WTC11 (cell line): Measurements from ENCODE around the gene SURF1. TPM values are rescaled to one million over a fixed set of nuclear protein-coding genes. Genes with fewer than 3 reads are reported as not detected.
A peak's percentile ranks its signal among the peaks of the same experiment; 100 is the strongest.

Experiments
- ATAC-seq: fragments of 200-7000 bp; cut with Tn5 transposase; 2 replicates; pipeline ENCODE4 v1.10.0; 2021; ENCODE audit warnings: mild to moderate bottlenecking, moderate library complexity
- CTCF ChIA-PET: fragments of 300-600 bp; sonication (Branson Sonifier 250); formaldehyde crosslinking; loops from one replicate; lab custom pipeline; 2021; ENCODE audit warnings: antibody characterized with exemption; lab: Charles Lee
- POLR2A ChIA-PET: fragments of 350-600 bp; sonication (Branson Sonifier 250); formaldehyde crosslinking; loops from one replicate; lab custom pipeline; 2021; ENCODE audit warnings: antibody characterized with exemption; lab: Charles Lee
- DNase-seq: peaks from one replicate; pipeline ENCODE4 v3.0.0; 2021; ENCODE audit warnings: low spot score
- H3K27ac Mint-ChIP-seq: 2 replicates; pipeline ENCODE4 v1.8.0; 2021; ENCODE audit warnings: mixed read lengths
- H3K27me3 Mint-ChIP-seq: 2 replicates; pipeline ENCODE4 v1.8.0; 2021; ENCODE audit warnings: low read depth, mild to moderate bottlenecking, moderate library complexity, mixed read lengths
- H3K36me3 Mint-ChIP-seq: 2 replicates; pipeline ENCODE4 v1.8.0; 2021; ENCODE audit warnings: mixed read lengths
- H3K4me1 Mint-ChIP-seq: 2 replicates; pipeline ENCODE4 v1.8.0; 2022; ENCODE audit warnings: mixed read lengths
- H3K4me3 Mint-ChIP-seq: 2 replicates; pipeline ENCODE4 v1.8.0; 2021; ENCODE audit warnings: mild to moderate bottlenecking, moderate library complexity, mixed read lengths
- H3K9me3 Mint-ChIP-seq: 2 replicates; pipeline ENCODE4 v1.8.0; 2021; ENCODE audit warnings: mixed read lengths
- ARID4B ChIP-seq: sonication (generic); formaldehyde crosslinking; IDR thresholded peaks from 2 replicates; pipeline ENCODE4 v1.8.0; 2023; ENCODE audit warnings: missing genetic modification reagents, mild to moderate bottlenecking, borderline replicate concordance
- ATF2 ChIP-seq: sonication (generic); formaldehyde crosslinking; IDR thresholded peaks from 2 replicates; pipeline ENCODE4 v1.8.1; 2022; ENCODE audit warnings: low read depth, missing genetic modification reagents, borderline replicate concordance
- ATF6 ChIP-seq: sonication (generic); formaldehyde crosslinking; IDR thresholded peaks from 2 replicates; pipeline ENCODE4 v1.8.1; 2023; ENCODE audit warnings: mild to moderate bottlenecking, missing genetic modification reagents
- CREM ChIP-seq: sonication (generic); formaldehyde crosslinking; IDR thresholded peaks from 2 replicates; pipeline ENCODE4 v1.8.1; 2022; ENCODE audit warnings: mild to moderate bottlenecking, missing genetic modification reagents, moderate library complexity
- E2F5 ChIP-seq: sonication (generic); formaldehyde crosslinking; IDR thresholded peaks from 2 replicates; pipeline ENCODE4 v1.8.1; 2022; ENCODE audit warnings: mild to moderate bottlenecking, moderate library complexity, missing genetic modification reagents
- ESRRA ChIP-seq: sonication (generic); formaldehyde crosslinking; IDR thresholded peaks from 2 replicates; pipeline ENCODE4 v1.8.1; 2022; ENCODE audit warnings: mild to moderate bottlenecking, missing genetic modification reagents, borderline replicate concordance
- FOXK1 ChIP-seq: sonication (generic); formaldehyde crosslinking; IDR thresholded peaks from 2 replicates; pipeline ENCODE4 v1.8.0; 2022; ENCODE audit warnings: mild to moderate bottlenecking, moderate library complexity, missing genetic modification reagents
- HMGXB4 ChIP-seq: sonication (generic); formaldehyde crosslinking; IDR thresholded peaks from 2 replicates; pipeline ENCODE4 v1.8.1; 2023; ENCODE audit warnings: mild to moderate bottlenecking, moderate library complexity, missing genetic modification reagents
- JAZF1 ChIP-seq: fragments of 250-450 bp; sonication (Bioruptor Pico); IDR thresholded peaks from 2 replicates; pipeline ENCODE4 v1.9.0; 2021; ENCODE audit warnings: moderate library complexity, mild to moderate bottlenecking, inconsistent platforms
- JUN ChIP-seq: sonication (generic); formaldehyde crosslinking; IDR thresholded peaks from 2 replicates; pipeline ENCODE4 v1.8.0; 2023; ENCODE audit warnings: mild to moderate bottlenecking, missing genetic modification reagents
- NR1H2 ChIP-seq: sonication (generic); formaldehyde crosslinking; IDR thresholded peaks from 2 replicates; pipeline ENCODE4 v1.9.0; 2021; ENCODE audit warnings: mild to moderate bottlenecking, moderate library complexity, missing genetic modification reagents
- TEAD4 ChIP-seq: sonication (generic); formaldehyde crosslinking; IDR thresholded peaks from 2 replicates; pipeline ENCODE4 v1.8.0; 2022; ENCODE audit warnings: mild to moderate bottlenecking, missing genetic modification reagents
- ZNF232 ChIP-seq: sonication (generic); formaldehyde crosslinking; IDR thresholded peaks from 2 replicates; pipeline ENCODE4 v1.8.0; 2022; ENCODE audit warnings: mild to moderate bottlenecking, missing genetic modification reagents
- ZNF396 ChIP-seq: fragments of 250-450 bp; sonication (Bioruptor Pico); IDR thresholded peaks from 2 replicates; pipeline ENCODE4 v1.8.0; 2021; ENCODE audit warnings: mild to moderate bottlenecking, moderate library complexity, borderline replicate concordance
- ZNF416 ChIP-seq: fragments of 250-450 bp; sonication (Bioruptor Pico); IDR thresholded peaks from 2 replicates; pipeline ENCODE4 v1.9.0; 2021; ENCODE audit warnings: mild to moderate bottlenecking, inconsistent platforms
- ZNF423 ChIP-seq: fragments of 250-450 bp; sonication (Bioruptor Pico); IDR thresholded peaks from 2 replicates; pipeline ENCODE4 v2.1.2; 2022; ENCODE audit warnings: mild to moderate bottlenecking, moderate library complexity
- ZNF671 ChIP-seq: fragments of 250-450 bp; sonication (Bioruptor Pico); IDR thresholded peaks from 2 replicates; pipeline ENCODE4 v1.8.0; 2021; ENCODE audit warnings: mild to moderate bottlenecking
- total RNA-seq: library from RNA; stranded (reverse); gene quantifications from 3 replicates; pipeline ENCODE4 v1.2.3, GENCODE V29; 2021
- TF ChIP-seq, protein P1 (sequence below): sonication (generic); formaldehyde crosslinking; IDR thresholded peaks from 2 replicates; pipeline ENCODE4 v1.8.0; 2022; ENCODE audit warnings: mild to moderate bottlenecking, missing genetic modification reagents

The SURF1 gene
- total RNA-seq, 1 experiment from 2014 or later: 33.3 TPM

DNA sequence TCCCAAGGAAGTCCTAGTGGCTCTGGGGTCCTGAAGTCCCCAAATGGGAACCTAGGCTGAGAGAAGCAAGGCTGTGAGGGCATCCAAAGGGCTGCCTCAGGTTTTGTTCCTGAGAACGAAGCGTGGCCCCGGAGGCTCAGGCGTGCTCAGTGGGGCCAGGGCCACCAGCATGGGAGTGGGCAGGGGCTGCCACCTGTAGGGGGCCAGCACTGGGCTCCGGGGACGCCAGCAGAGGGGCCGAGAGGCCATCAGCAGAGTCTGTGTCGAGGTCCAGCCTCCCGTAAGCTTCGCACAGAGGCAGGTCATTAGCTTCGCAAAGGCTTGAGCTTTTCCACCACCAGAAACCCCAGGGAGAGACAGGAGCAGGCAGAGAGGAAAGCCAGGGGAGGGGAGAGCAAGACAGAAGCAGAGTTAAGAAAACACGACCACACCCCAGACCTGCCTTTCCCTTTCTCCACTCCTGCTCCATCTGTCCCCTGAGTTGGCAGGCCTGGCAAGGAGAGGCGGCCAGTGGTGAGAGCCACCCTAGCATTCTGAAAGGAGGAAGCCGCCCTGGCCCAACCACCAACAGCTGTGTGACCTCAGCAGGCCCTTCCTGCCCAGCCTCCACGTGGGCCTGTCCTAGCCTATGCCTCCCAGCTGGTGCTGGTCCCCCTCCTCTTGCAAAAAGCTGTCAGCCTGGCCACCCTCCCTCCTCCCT is 14.8 kb downstream of the SURF1 start:
- no peak for ATAC-seq
- POLR2A ChIA-PET: interaction anchor here (0.6 to 1.7 kb wide), 3 partner anchors 12 to 145 kb away, joined by 3 to 7 read pairs (median 6); no protein-coding TSS in a partner anchor
- TF ChIP-seq JAZF1 (CRISPR knock-in tag) (no peak), ZNF671 (CRISPR knock-in tag) (no peak), FOXK1 (CRISPR knock-in tag) (no peak), ATF2 (no peak), HMGXB4 (CRISPR knock-in tag) (no peak)
- TF ChIP-seq, all 79 proteins: peak for 0

DNA sequence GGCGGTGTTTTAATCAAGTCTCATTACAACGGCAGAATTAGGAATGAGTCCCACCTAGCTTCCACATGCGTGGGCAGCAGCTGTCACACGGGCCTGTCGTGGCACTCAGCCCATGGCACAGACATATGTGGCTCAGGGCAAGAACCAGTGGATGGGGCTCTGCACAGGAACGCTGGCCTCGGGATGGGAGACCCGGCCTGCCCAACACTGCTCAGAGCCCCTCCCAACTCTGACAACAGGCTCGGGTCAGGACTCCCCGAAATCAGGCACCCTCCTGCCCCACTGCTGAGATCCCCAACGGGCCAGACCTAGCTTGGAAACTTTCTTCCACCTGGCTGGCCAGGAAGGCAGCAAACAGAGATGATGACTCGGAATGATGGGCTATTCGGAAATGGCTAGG is 15.4 kb downstream of the SURF1 start:
- POLR2A ChIA-PET: no interaction called here
- no peak for TF ChIP-seq ESRRA
- no peak for TF ChIP-seq ATF6 (CRISPR knock-in tag)
- no peak for ATAC-seq
- H3K9me3 Mint-ChIP-seq: no peaks in the 10 kb centered on the region
- DNase-seq: no peak
- H3K27me3 Mint-ChIP-seq: no peaks in the 10 kb centered on the region
- H3K4me3 Mint-ChIP-seq: no peak overlapping the region
- no peak overlapping the region; the same call in 1 of the 2 replicates for H3K27ac Mint-ChIP-seq
- peaks cover 10% of the 10 kb centered on the region for H3K4me1 Mint-ChIP-seq
- CTCF ChIA-PET: interaction anchor here (1.5 to 3.5 kb wide), 4 partner anchors 11 to 154 kb away, joined by 6 to 74 read pairs (median 39); partner anchors contain the start of genes SURF1 and SURF2
- peaks cover 57% of the 10 kb centered on the region for H3K36me3 Mint-ChIP-seq

More for the DNA sequence above, 14.8 kb downstream of the SURF1 start:
- no peak for DNase-seq
- Mint-ChIP-seq H3K4me3 (no peak overlapping the region), H3K27me3 (no peaks in the 10 kb centered on the region), H3K9me3 (no peaks in the 10 kb centered on the region), H3K4me1 (peaks cover 12% of the 10 kb centered on the region), H3K36me3 (peaks cover 63% of the 10 kb centered on the region), H3K27ac (no peak overlapping the region)
- CTCF ChIA-PET: interaction anchor here (0.6 to 3.5 kb wide), 43 partner anchors 8 to 227 kb away, joined by 3 to 74 read pairs (median 5); partner anchors contain the start of genes ABO, CACFD1, SLC2A6 and STKLD1

DNA sequence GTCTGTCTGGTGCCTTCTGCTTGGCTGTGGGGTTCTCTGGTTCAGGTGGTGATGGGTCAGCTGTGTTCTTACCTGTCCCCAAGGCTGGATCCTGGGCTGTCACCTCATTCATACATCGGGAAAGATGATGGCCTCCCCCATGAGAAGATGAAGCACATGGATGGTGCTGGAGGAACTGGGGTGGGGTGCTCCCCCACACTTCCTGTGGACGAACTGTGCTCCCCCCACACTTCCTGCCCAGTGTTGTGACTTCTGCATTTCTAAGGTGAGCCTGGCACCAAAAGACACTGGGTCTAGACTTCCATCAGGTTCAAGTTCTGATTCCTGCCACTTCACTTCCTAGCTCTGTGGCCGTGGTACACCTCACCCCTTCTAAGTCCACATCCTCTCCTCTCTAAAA is 16.0 kb downstream of the SURF1 start:
- ChIA-PET CTCF (interaction anchor here (1.1 kb wide), 1 partner anchor 102 kb away, joined by 3 read pairs; no protein-coding TSS in a partner anchor), POLR2A (no interaction called here)
- Mint-ChIP-seq H3K4me1 (peaks cover 13% of the 10 kb centered on the region), H3K4me3 (no peak overlapping the region), H3K27me3 (no peaks in the 10 kb centered on the region), H3K27ac (peak overlapping the region; percentile 49; the same call in 1 of the 2 replicates), H3K36me3 (peaks cover 56% of the 10 kb centered on the region), H3K9me3 (no peaks in the 10 kb centered on the region)
- DNase-seq (no peak), ATAC-seq (no peak)
- TF ChIP-seq TEAD4 (CRISPR knock-in tag) (no peak), ZNF396 (CRISPR knock-in tag) (no peak), NR1H2 (no peak), E2F5 (CRISPR knock-in tag) (no peak), ZNF423 (CRISPR knock-in tag) (no peak), ZNF416 (CRISPR knock-in tag) (no peak), ARID4B (no peak), JUN (CRISPR knock-in tag) (no peak), CREM (CRISPR knock-in tag) (no peak), ZNF232 (no peak)
- TF ChIP-seq, protein P1, sequence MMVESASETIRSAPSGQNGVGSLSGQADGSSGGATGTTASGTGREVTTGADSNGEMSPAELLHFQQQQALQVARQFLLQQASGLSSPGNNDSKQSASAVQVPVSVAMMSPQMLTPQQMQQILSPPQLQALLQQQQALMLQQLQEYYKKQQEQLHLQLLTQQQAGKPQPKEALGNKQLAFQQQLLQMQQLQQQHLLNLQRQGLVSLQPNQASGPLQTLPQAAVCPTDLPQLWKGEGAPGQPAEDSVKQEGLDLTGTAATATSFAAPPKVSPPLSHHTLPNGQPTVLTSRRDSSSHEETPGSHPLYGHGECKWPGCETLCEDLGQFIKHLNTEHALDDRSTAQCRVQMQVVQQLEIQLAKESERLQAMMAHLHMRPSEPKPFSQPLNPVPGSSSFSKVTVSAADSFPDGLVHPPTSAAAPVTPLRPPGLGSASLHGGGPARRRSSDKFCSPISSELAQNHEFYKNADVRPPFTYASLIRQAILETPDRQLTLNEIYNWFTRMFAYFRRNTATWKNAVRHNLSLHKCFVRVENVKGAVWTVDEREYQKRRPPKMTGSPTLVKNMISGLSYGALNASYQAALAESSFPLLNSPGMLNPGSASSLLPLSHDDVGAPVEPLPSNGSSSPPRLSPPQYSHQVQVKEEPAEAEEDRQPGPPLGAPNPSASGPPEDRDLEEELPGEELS (CRISPR knock-in tag): no peak
